IMR-90 (cell line): ENCODE results near the gene TENM4.

Experiments
- CEBPB ChIP-seq: IDR thresholded peaks from 2 replicates; pipeline ENCODE4 v1.6.1; 2012; ENCODE audit warnings: low read depth, low read length, improper control_type of control experiment
- MAFK ChIP-seq: IDR thresholded peaks from 2 replicates; pipeline ENCODE4 v1.6.1; 2012; ENCODE audit warnings: low read depth, low read length, improper control_type of control experiment
- MAZ ChIP-seq: IDR thresholded peaks from 2 replicates; pipeline ENCODE4 v1.6.1; 2012; ENCODE audit warnings: low read depth, mild to moderate bottlenecking, low read length, improper control_type of control experiment, moderate library complexity, borderline replicate concordance
- MXI1 ChIP-seq: IDR thresholded peaks from 2 replicates; pipeline ENCODE4 v1.6.1; 2012; ENCODE audit warnings: low read depth, mild to moderate bottlenecking, low read length, moderate library complexity, borderline replicate concordance
- NFE2L2 ChIP-seq: fragments of 150-350 bp; IDR thresholded peaks from 2 replicates; pipeline ENCODE4 v1.6.1; 2016; ENCODE audit warnings: low read depth, mild to moderate bottlenecking, low read length
- RCOR1 ChIP-seq: IDR thresholded peaks from 2 replicates; pipeline ENCODE4 v1.6.1; 2012; ENCODE audit warnings: mild to moderate bottlenecking, low read length, improper control_type of control experiment; ENCODE audit not compliant: insufficient replicate concordance
- RFX5 ChIP-seq: IDR thresholded peaks from 2 replicates; pipeline ENCODE4 v1.8.0; 2012; ENCODE audit warnings: low read depth, mild to moderate bottlenecking, low read length, moderate library complexity
- SMC3 ChIP-seq: fragments of 150-350 bp; IDR thresholded peaks from 2 replicates; pipeline ENCODE4 v1.6.1; 2016; ENCODE audit warnings: low read depth, mild to moderate bottlenecking, antibody characterized with exemption, low read length, moderate library complexity
- TF ChIP-seq, protein P1 (sequence below): conservative IDR thresholded peaks from 2 replicates; pipeline ENCODE4 v1.5.1; 2012; ENCODE audit warnings: mild to moderate bottlenecking, low read depth, low read length, improper control_type of control experiment
- TF ChIP-seq, protein P2 (sequence below): fragments of 150-350 bp; IDR thresholded peaks from 2 replicates; pipeline ENCODE4 v1.6.1; 2017; ENCODE audit warnings: mild to moderate bottlenecking, antibody characterized with exemption, low read length, low read depth
- TF ChIP-seq, protein P3 (sequence below): fragments of 150-350 bp; IDR thresholded peaks from 2 replicates; pipeline ENCODE4 v1.6.1; 2016; ENCODE audit warnings: low read depth, mild to moderate bottlenecking, low read length, moderate library complexity, borderline replicate concordance

DNA sequence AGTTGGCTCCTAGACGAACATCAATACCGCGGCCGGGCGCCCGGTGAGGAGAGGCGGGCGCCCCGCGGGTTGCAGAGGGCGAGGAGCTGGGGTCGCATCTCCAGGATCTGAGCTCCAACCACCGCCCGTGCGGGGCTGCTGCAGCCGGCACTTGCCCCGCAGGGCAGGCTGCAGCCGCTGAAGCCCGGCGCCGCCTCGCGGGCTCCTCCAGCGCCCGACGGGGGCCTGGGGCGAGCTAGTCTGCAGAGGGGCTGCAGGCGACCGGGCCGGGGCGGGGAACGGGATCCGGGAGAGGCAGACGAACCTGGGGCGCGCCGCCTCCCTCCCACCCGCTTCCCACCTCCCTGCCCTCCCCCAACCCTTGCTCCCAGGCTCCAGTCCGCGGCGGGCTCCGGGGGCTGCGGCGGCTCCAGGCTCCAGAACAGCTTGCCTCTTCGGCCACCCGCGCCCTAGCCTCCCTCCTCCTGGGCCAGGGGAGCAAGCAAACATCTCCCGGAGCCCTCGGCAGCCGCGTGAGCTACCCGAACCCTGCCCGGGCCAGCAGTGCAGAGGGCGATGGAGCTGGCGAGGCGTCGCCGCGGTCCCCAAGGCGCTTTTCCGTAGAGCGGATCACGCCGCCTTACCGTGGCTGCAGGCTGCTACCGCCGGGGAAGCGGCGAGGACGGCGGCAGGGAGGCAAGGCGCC is 802 bp downstream of the TENM4 start:
- TF ChIP-seq MAFK (no peak), MAZ (no peak), RFX5 (no peak), NFE2L2 (no peak), SMC3 (no peak), RCOR1 (no peak), CEBPB (no peak), MXI1 (no peak)
- TF ChIP-seq, protein P1, sequence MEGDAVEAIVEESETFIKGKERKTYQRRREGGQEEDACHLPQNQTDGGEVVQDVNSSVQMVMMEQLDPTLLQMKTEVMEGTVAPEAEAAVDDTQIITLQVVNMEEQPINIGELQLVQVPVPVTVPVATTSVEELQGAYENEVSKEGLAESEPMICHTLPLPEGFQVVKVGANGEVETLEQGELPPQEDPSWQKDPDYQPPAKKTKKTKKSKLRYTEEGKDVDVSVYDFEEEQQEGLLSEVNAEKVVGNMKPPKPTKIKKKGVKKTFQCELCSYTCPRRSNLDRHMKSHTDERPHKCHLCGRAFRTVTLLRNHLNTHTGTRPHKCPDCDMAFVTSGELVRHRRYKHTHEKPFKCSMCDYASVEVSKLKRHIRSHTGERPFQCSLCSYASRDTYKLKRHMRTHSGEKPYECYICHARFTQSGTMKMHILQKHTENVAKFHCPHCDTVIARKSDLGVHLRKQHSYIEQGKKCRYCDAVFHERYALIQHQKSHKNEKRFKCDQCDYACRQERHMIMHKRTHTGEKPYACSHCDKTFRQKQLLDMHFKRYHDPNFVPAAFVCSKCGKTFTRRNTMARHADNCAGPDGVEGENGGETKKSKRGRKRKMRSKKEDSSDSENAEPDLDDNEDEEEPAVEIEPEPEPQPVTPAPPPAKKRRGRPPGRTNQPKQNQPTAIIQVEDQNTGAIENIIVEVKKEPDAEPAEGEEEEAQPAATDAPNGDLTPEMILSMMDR = no peak
- TF ChIP-seq, protein P2, sequence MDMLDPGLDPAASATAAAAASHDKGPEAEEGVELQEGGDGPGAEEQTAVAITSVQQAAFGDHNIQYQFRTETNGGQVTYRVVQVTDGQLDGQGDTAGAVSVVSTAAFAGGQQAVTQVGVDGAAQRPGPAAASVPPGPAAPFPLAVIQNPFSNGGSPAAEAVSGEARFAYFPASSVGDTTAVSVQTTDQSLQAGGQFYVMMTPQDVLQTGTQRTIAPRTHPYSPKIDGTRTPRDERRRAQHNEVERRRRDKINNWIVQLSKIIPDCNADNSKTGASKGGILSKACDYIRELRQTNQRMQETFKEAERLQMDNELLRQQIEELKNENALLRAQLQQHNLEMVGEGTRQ = no peak
- TF ChIP-seq, protein P3, sequence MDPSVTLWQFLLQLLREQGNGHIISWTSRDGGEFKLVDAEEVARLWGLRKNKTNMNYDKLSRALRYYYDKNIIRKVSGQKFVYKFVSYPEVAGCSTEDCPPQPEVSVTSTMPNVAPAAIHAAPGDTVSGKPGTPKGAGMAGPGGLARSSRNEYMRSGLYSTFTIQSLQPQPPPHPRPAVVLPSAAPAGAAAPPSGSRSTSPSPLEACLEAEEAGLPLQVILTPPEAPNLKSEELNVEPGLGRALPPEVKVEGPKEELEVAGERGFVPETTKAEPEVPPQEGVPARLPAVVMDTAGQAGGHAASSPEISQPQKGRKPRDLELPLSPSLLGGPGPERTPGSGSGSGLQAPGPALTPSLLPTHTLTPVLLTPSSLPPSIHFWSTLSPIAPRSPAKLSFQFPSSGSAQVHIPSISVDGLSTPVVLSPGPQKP = no peak
